GM10847 (cell line): ENCODE measurements around the gene FAM241B.

Experiments
- POLR2A ChIP-seq: IDR thresholded peaks from 2 replicates; pipeline ENCODE4 v1.6.1; 2011; ENCODE audit not compliant: insufficient read length; ENCODE audit errors: extremely low read depth

FAM241B gene

DNA sequence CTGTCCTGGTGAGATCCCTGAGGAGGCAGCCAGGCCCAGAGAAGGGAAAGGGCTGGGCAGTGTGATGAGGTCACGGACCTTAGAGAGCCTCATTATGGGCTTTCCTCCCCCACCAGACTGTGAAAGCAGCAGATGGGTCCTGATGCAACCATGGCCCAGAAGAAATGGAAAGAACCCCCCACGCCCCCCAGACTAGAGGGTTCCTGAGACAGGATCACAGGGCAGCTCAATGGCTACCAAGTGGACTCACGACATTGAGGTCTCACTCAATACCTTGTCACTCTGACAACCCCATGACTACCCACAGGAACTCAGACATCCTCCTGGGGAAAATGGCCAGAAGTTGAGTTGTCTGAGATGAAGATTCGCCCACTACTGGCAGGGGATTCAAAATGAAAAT is 36.7 kb downstream of the FAM241B start:
- TF ChIP-seq POLR2A, result no peak

DNA sequence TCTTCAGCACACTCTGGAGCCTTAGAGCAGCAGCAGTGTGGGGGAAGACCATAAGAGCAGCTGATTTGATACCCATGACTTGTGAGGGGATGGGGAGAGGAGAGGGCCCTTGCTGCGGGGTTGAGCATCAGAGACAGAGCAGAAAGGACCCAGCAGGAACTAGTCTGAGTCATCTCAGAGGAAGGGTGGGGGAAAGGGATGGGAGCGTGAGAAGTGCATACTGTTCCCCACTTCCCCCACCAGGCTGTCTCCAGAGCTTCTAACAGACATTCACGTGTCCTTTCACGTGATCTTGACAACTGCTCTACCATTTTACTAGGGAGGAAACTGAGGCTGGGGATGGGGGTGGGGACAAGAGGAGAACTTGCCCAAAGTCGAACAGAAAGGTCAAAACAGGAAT is 38.7 kb downstream of the FAM241B start:
- TF ChIP-seq POLR2A, result no peak

DNA sequence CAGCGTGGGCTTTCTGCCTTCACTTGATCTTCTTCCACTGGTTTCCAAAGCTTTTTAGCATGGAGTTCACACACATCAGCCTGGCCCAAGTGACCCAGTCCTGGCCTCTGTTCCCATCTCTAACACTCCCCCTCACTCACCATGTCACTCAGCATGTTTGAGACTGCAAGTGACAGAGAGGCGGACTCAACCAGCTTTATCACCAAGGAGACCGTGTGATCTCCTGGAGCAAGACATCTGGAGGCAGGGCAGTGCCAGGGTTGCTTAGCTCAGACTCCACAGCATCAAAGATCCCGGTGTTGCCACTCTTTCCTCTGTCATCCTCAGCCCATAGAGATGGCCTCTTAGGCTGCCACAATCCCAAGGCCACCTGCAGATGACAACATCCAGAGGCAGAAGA is 39.4 kb downstream of the FAM241B start:
- no peak for TF ChIP-seq POLR2A

DNA sequence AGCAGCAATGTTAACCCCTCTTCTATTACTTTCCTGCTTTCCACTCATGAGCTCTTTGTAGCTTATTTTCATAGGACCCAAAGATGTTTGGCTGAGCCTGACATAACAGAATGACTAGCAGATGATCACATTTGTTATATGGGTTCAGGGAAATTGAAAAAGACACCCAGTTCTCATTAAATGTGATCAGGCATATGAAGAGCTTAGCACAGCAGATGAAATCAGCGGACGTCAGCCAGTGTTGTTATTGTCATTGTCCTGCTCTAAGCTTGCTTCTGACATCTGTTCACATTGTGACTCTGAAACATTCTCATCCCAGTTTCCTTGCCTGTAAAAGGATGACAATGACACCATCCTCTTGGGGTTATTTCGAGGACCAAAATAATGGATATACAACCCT is 43.5 kb downstream of the FAM241B start:
- TF ChIP-seq POLR2A, result no peak

DNA sequence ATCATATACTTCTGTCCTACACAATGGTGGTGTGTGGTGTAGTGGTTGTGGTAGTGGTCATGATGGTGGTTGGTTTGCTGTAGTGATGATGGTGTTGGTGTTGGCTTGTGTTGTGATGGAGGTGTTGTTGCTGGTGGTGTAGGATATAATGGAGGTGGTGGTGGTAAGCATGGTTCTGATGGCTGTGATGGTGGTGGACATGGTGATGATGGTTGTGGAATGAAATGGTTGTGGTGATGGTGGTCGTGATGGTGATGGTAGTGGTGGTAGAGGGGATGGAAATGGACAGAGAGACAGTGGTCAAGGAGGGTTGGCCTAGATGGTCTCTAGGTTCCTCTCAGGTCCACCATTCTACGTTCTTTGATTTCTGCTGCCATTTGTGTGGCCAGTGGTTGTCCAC is 44.7 kb downstream of the FAM241B start:
- TF ChIP-seq POLR2A, result no peak

DNA sequence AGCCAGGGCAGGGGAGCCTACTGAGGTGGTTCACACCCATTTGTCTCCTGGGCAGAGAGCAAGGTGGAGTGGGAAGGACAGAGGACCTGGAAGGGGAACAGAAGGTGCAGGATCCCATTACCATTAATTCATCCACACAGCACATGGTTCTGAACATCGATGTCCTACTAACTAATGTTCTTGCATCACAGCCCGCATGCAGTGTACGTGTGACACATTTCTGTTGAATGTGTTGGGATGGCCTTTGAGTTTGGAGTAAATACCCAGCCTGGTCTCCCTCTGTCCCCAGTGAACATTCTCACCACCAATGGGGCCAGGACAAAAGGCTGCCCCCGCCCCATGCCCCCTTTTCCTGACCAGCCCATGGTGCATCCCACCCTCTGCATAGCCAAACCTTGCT is 46.3 kb downstream of the FAM241B start:
- TF ChIP-seq POLR2A, result no peak

DNA sequence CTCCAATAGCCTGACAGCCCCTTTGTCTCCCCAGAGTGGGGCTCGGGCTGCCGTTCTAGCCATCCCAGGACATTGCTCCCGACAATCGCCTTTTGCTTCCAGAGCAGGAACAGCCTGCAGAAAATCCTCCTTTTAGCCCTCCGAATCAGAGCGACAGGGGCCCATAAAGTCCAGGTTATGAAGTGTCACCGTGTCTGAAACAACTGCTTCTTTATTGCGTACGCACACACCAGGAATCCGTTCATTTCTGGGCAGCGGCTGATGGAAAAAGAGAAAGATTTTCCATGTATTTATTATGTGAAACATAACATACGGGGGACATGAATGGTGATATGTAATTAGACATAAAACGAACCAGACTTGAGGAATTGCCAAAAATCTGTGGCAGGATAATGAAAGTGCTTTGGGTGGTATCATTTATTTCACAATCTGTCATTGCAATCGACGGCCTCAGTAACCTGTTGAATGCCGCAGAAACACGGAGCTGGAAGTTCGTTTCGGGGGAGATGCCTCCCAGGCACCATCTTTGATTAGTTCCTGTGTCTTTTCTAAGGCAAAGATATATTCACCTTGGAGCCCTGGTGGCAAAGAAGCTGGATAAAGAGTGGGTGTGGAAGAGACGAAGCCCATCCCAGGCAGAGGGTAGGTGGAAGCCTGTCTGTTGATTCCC is 48.1 kb downstream of the FAM241B start:
- no peak for TF ChIP-seq POLR2A

DNA sequence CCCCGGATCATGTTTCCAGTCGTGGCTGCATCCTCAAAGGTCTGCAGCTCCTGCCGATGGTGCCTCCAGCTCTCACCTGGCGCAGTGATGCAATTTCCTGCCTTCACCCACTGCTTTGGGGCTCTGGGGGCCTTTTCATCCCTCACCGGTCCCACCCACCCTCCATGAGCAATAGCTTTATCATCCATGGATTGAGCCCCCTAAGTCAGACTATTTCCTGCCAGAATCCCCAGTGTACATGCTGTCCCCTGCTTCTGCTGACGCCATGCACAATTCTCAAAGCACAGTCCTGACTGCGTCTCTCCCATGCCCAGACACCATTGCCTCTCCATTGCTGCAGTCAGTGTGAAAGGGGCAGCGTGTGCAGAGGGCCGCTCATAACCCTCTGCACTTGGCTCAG is 49.7 kb downstream of the FAM241B start:
- no peak for TF ChIP-seq POLR2A

DNA sequence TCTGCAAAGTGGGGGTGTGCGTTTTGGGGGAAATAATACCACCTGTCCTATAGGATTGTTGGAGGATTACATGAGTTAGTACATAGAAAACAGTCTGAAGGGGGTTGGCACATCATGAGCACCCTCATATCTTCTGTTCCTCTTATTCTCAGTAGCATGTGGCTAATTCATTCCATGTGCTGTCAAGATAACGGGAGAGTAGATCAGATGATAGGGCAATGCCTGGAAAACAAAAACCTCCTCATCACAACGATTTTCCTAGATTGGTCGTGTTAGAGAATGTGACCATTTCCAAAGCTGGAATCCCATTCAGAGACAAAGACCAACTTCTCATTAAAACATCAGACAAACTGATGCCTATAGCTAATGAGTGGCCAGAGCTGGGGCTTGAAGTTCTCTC is 50.6 kb downstream of the FAM241B start:
- TF ChIP-seq POLR2A, result no peak

DNA sequence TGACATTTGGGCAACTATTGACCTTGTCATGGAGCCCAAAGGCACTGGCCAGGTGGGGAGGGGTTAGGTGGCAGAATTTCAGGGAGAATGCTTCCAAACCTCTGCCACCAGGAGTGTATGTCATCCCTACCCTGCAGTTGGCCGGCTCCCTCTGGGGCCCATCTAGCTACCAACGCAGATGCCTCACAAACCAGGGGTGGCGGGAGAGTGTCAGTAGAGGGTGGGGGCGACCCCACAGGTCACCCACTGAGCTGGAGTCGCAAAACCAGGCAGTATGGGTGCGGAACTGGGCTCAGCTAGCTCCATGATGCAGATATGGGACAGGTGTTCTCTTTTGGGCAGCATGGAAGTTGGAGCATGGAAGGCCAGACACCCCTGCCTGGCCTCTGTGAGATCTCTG is 51.4 kb downstream of the FAM241B start:
- no peak for TF ChIP-seq POLR2A

DNA sequence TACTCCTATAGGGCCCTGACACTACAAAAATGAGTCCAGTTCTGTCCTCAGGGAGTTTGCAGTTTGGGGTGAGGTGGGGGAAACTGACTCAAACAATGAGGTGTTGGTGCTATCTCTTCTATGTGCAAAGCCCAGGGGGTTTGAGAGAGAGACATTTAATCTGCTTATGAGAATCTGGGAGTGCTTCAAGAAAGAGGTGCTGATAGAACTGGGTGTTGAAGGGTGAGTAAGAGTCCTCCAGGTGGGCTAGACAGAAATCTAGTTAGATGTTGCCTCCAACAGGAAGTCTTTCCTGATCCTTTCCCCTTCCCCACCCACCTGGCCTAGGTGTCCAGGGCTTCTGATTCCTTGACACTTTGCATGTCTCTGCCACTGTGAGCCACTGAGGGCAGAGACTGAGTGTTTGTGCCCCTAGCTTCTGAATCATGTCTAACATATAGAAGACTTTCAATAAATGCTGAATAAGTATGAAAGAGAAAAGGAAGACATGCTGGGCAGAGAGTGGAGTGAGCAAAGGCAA is 53.0 kb downstream of the FAM241B start:
- TF ChIP-seq POLR2A, result no peak
